Mucosa of gallbladder (tissue), 1 donor: ENCODE measurements around the gene AFTPH. TPM values are rescaled to one million over a fixed set of nuclear protein-coding genes. Genes with fewer than 3 reads are reported as not detected.

Experiments used
- DNase-seq: peaks from one replicate; pipeline ENCODE4 v3.0.0-alpha.2; 2020; ENCODE audit warnings: low spot score
- total RNA-seq: library from RNA; stranded (reverse); gene quantifications from one replicate; pipeline ENCODE4 v1.2.1, GENCODE V29; 2021
- donor health status: DM: no; HTN: no; CAD: no.

AFTPH gene
- total RNA-seq, 1 donor from 2014 or later = 62.4 TPM

DNA sequence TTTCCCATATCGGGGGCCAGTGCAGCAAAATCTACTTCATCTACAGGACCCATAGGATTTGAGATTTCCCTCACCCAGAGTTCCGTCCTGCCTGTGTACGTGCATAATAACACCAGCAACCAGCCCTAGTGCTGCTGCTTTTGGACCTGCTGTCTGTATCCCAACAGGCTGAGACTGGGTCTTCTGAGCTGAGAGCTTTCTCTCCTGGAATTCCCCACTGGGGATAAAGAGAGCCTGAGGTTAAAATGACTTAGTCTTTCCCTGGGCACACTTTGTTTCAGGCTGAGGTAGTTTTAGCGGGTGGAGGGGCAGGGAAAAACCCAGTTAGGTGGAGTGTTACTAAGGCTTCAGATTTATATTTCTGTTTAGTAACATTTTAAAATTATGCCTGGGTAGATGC lies 67.1 kb downstream of the AFTPH start:
- DNase-seq = no peak

GRCh38 chr2:64593035-64593655 lies 69.0 kb downstream of the AFTPH start:
- no peak for DNase-seq

DNA sequence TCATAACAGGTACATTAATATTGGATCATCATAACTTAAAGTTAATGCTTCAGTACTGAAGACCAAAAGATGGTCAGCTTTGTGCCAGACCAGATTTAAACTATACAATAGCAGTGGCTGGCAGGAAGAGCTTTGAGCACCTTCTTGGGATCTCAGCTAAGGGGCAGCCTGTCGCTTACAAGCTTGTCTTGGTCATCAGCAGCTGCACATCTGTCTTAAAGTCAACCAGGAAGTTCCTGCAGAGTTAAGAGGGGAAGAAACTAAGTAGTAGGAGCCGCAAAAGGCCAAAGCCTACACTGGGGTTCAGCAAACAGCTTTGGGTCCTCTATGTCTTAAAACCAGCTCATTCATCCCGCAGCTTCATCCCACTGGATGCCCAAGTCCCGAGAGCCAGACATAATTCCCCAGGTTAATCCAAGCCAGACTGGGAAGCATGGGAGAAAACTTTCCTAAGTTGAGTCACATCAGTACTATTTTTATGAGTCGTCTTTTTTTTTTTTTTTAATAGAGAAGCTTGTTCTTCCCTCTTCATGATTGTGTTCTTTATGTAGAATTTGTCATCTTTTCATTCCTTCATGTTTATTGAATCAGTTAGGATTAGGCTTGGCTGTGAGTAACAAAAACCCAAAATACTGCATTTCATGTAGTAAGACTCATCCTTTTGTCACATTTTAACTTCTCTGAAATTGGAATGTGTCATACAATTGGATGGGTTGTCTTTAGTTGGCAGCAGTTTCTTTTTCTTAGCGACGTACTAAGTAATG lies 70.3 kb downstream of the AFTPH start:
- DNase-seq = no peak

DNA sequence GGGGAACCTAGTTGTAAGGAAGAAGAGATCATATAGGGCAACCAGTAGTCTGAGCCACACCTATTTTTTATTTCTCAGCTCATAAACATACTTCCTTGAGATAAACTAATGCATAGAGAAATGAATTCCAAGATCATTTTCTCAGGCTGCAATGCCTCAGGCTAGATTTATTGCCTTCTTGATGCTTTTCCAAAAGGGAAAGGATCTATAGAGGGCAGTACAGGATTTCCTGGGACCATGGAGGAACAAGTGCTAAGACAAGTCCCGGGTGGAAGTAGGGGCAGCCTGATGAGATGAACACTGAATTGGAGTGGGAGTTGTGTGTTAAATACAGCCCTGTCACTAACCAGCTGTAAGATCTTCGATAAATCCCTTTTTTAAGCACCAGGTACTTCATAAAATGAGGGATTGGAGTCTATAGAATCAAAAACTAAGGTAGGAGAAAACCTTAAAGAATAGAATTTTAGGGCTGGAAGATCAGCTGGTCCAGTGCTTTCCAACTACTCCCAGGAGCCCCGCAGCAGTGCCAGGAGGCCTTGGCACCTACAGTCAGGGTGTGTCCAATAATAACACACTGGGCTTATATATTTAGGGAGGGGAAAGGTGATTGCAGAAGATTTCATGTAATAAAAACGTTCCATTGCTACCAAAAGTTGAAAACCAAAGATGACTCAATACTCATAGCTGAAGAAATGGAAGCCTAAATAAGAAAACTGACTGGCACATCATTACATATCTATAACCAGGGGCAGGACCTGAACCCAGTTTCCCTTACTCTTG lies 71.5 kb downstream of the AFTPH start:
- no peak for DNase-seq

DNA sequence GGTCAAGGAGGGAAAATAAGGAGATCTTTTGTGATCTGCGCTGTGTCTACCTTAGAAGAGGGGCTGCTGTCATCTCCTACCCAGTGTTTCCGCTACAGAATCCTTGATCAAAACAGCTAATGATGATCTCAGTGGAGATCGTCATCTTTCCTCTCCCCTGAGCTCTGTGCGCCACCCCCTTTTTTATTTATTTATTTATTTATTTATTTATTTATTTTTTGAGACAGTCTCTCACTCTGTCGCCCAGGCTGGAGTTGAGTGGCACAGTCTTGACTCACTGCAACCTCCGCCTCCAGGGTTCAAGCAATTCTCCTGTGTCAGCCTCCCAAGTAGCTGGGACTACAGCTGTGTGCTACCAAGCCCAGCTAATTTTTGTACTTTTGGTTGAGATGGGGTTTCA lies 74.1 kb downstream of the AFTPH start:
- no peak for DNase-seq

DNA sequence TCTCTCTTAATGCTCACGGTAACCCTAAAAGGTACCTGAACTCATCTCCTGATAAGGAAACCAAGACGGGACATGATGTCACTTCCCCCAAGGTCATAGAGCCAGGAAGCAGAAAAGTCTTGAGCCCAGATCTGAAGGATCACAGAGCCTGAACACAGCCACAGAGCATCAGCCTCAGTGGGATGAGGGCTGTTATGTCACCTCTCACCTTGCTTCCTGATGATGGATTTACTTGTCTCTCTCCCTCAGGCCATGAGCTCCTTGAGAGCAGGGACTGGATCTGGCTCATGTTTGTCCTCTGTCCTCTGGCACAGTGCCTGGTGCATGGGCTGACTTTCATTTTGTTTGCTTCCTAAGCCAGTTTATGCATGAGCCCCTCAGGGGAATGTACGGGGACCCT lies 75.3 kb downstream of the AFTPH start:
- DNase-seq = no peak

DNA sequence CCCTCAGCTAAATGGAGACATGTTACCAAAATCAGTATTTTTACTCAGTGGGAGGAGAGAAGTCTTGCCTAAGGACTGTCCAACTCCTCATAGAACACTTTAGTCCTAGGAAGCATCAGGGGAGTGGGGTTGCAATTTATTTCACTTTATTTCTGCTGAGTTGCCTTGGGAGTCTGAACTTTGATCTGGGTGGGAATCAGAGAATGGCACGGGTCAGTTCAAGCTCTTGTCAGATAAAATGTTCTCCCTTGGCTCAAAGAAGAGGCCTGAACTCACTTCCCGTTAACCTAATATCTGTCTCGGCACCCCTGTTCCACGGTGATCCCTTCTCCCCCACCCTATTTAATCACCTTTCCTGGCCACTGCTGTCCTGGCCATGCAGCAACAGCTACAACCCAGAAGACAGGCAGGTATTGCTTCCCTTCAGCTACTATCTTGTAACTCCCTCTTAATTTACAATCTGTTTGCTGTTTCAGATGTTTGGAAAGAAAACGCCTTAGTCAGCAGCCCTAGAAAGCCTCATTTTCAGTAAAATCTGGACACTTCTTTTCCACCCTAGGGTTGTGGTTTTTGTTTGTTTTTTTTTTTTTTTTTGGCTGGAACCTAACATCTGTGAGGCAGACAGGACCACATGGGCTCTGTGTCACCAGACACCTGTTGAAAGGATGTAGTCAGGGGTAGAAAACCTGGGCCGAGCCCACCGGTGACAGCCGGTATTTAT lies 77.1 kb downstream of the AFTPH start:
- no peak for DNase-seq

DNA sequence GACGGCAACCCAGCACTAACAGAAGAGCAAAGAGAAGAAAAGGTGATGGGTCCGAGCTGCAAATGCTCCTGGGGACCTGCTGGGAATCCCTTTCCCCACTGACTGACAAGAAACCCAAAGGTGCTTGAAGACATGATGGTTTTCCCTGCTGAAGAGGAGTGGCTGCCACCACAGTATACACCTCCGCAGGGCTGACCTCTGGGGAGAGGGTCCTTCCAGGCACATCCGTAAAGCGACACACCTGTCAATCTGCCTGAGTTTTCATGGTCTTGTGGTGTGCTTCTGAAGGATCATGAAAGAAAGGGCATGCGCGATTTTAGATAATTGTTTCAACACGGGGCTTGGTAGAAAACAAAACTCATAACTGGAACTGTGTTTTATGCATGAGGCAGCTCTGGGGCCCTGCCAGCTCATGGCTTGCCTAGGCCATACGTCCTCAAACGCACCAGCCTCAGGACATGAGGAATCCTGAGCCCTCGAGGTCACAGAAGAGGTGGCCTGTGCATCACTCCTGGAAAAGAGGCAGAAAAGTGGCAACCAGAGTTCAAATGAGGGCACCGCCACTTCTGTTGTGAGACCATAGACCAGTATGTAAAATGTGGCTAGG lies 77.8 kb downstream of the AFTPH start:
- no peak for DNase-seq

- DNase-seq = no peak
Observed at GRCh38 chr2:64602436-64602835, 78.3 kb downstream of the AFTPH start.

DNA sequence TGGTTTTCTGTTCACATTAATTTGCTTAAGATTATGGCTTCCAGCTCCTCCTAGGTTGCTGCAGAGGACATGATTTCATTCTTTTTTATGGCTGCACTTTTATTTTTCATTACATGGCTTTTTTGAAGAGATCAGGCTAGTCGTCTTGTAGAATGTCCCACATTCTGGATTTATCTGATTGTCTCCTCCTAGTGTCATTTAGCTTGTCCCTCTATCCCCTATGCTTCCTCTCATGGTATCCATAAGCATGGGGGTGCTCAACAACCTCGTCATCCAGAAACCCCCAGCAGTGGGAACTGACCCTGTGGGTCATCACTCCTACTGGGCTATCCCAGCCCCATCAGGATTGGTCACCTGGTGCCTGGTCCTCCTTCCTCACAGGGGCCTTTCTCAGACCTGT lies 80.0 kb downstream of the AFTPH start:
- no peak for DNase-seq

DNA sequence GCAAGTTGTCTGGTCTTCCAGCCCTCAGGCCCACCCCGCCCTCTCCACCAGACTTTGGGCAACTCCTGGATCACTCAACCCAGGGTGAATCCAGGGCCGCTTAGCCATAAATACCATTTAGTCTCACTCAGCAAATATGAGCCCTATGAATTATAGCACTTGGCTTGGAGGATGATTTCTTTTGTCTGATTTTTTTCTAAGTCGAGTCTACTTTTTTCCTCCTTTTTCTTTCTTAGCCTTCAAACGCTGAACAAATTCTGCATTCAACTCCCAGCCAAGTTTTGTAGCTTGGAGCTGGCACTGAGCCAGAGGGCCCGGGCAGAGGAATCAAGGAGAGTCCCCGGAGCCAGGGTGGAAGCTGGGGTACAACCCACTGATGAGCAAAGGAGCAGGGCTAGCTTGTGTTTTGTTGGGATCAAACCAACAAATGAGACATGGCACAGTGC lies 80.9 kb downstream of the AFTPH start:
- no peak for DNase-seq

DNA sequence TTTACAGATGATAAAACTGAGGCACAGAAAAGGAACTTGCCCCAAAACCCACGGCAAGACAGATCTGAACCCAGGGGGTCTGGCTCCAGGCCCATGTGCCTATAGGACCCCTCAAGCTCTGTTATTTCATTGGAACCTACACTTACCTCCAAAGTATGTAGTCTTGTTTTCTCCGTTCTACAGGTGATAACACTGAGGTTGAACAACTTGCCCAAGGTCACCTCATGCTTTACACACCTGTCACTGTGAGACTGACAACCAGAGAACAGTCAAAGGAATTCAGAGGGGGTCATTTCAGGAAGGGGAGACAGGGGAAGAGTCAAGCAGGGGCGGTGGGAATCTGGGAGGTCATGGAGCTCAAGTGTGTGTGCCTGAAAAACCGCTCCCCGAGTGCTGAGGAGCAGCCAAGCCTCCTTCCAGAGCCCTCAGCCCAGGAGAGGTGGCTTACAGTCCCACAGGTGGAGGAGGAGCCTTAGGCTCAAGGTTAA lies 81.9 kb downstream of the AFTPH start:
- DNase-seq = no peak

DNA sequence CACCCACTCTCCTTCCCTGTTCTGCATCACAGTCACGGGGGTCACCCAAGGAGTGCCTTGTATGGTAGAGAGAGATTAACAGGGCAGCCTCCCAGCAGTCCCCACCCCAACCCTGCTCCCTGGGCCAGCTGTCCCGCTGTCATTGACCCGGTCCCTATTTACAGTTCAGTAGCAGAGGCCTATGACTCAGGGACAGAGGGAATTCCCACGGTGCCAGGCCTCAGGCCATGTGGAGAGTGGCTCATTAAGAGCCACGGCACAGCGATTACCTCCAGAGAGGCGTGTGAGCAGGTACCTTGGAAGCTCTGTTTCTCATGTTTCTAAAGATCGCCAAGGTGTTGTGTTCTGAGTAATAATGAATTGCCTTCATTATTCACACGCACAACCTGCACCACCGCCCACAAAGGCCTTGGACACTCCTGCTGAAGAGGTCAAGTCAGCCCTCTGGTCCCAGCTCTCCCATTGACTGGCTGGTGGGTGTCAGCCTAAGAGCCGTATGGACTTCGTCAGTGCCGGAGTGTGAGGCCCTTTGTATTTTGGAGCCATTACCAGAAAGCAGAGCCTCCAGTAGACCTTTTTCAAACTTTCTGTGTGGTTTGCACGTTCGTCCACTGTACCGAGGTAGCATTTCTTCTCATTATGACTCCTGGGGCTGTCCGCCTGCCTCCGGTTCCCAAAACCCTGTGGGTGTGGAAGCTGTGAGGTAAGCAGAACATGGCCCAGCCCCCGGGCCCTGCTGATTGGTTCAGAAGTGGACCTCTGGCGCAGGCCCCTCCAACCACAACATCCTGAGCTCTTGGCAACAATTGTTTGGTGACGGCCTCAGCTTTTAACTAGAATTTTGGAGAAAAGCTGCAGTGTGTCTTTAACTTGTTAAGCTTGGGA lies 82.6 kb downstream of the AFTPH start:
- peak; percentile 90 for DNase-seq

DNA sequence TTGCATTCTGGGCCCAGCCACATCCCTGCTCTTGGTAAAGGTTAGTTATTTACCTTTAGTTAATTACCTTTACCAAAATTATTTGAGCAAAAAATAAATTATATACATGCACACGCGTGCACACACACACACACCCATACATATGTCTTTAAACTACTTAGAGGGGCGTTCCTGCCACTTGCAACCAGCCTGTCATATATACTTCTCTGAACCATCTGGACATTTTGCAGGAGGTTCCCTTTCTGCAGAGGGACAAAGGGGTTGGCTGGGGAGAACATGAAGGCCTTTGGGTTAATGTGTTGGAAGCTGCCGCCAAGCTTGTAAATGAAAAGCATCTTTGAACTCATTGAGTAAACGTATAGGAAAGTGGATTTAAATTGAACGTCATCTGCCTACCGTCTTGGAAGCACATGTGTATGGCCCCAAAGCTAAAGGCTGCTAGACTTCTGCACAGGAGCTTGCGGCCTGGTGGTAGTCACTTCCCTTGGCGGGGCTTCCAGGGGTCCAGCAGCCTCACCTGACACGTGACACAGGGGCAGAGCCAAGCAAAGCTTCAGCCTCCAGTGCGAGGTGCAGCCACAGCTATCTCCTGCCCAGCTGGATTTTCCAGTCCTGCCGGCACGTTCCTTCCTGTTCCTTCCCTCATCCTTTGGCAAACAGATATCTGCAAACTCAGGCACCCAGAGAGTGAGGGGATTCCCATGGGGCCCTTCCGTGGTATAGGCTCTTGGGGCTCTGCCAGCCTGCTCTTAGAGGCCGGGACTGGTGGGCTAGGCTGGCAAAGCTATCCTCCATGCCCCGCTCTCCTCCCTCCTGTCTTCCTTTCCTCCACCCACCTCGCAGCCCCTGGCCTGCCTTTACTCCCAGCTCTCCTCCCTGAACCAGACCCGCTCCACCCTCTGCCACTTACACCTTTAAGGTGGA lies 83.5 kb downstream of the AFTPH start:
- DNase-seq = peak; percentile 84

DNA sequence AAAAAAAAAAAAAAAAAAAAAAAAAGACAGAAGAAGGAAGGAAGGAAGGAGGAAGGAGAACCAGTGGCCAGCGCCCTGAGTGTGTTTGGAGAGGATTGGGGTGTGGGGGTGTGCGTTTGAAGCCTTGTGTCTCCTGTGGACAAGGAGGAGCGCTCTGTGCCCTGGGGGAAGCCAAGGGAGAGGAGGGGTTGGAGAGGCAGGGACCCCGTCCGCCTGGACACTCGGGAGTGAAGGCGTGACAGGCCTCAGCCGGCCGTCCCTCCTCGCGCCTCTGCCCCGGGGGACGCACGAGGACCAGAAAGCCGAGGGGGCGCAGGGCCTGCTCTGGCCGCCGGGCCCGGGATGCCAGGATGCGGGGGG lies 84.7 kb downstream of the AFTPH start:
- no peak for DNase-seq

GRCh38 chr2:64609227-64609941 lies 85.3 kb downstream of the AFTPH start:
- DNase-seq = peak; percentile 51

- DNase-seq = no peak
Observed at GRCh38 chr2:64609942-64610281, 85.8 kb downstream of the AFTPH start.

DNA sequence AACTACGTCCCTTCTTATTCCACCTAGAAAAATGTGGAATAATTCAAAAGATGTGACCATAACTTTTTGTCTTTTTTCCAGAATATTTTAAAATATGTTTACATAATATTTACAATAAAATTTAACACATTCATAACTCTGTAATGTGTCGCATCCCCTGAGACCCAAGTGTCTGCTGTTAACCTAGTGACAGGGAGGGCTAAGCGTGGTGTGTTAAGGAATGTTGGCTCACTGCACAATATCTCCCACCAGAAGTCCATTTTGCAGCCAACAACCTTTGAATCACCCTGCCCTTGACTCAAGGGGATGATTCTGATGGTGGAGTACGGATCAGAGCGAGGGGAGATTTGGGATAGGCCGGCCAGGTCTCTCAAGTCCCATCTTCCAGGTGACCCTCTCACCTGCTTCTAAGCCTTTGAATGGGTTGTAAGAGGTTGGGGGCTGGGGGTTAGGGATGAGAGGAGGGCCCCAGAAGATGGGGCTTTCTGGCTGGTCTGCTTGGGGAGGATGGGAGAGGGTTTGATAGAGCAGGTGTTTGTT lies 86.3 kb downstream of the AFTPH start:
- no peak for DNase-seq
